Left lung (tissue), 10 donors: ENCODE results near the gene CDC37. TPM values are rescaled to one million over a fixed set of nuclear protein-coding genes. Genes with fewer than 3 reads are reported as not detected.

ENCODE experiments used
- ATAC-seq: fragments of 200-7000 bp; cut with Tn5 transposase; one replicate; pipeline ENCODE4 v1.9.1; 2020; ENCODE audit warnings: moderate library complexity
- DNase-seq, 4 donors: peaks; one replicate each; pipeline ENCODE4 v3.0.0-alpha.2; 2013 to 2020
- H3K27ac ChIP-seq, 2 donors: fragments of 200-600 bp; sonication (generic) in 1 of 2; one replicate each; pipeline versions ENCODE4 v1.5.0 to v1.8.0; 2020 to 2021
- H3K27me3 ChIP-seq, 2 donors: fragments of 200-600 bp; sonication (generic) in 1 of 2; one replicate each; pipeline versions ENCODE4 v1.5.0 to v1.8.0; 2020 to 2021
- H3K36me3 ChIP-seq, 2 donors: fragments of 200-600 bp; sonication (generic) in 1 of 2; one replicate each; pipeline versions ENCODE4 v1.5.0 to v1.8.0; 2020 to 2021
- H3K4me1 ChIP-seq, 2 donors: fragments of 200-600 bp; one replicate each; pipeline ENCODE4 v1.8.0; 2021
- H3K4me3 ChIP-seq, 2 donors: fragments of 200-600 bp; sonication (generic) in 1 of 2; one replicate each; pipeline versions ENCODE4 v1.5.0 to v1.8.0; 2020 to 2021; ENCODE audit warnings: mild to moderate bottlenecking in 1 of 2
- H3K9me3 ChIP-seq, 2 donors: fragments of 200-600 bp; sonication (generic) in 1 of 2; one replicate each; pipeline versions ENCODE4 v1.5.0 to v1.8.0; 2020 to 2021
- CTCF ChIP-seq, 2 donors: fragments of 200-600 bp; sonication (generic) in 1 of 2; IDR thresholded peaks; one replicate each; pipeline versions ENCODE4 v1.5.0 to v1.8.0; 2021; ENCODE audit warnings: antibody characterized with exemption in 2 of 2
- intact Hi-C, 2 donors: fragments of 100-400 bp; cut with DNase I; formaldehyde crosslinking; loops; one replicate each; pipeline versions ENCODE4 v1.11.2 to v1.14.2; 2022
- microRNA-seq, 2 donors: library from miRNA; unstranded; fragments of <30 nt; microRNA quantifications; one replicate each; pipeline ENCODE4, GENCODE V29; 2019
- polyA plus RNA-seq, 6 donors: library from polyadenylated mRNA; unstranded; fragments of 120-200 nt; gene quantifications; one replicate each; pipeline ENCODE4 v1.2.1, GENCODE V29; 2013; ENCODE audit not compliant: insufficient read length in 6 of 6
- total RNA-seq, 2 donors: library from RNA; stranded (reverse); fragmentation: NEBNext Ultra II Directional; extraction: Animal tissue kit (Norgen Biotek cat#: 25700); gene quantifications; one replicate each; pipeline ENCODE4 v1.2.1, GENCODE V29; 2021
- donor health status: DM: no; HTN: yes; CAD: no.
- donor health status: DM: no; HTN: no; CAD: no.

The CDC37 gene
- total and polyA plus RNA-seq, 8 donors: 120 to 198 (median 169) TPM

- no peaks in the 10 kb centered on the region for H3K27me3 ChIP-seq
- DNase-seq: no peak
- peaks cover 0 to 41% of the 10 kb centered on the region in 2 donors for H3K4me1 ChIP-seq
- no peaks in the 10 kb centered on the region for H3K36me3 ChIP-seq
- no peak for ATAC-seq
- no peak overlapping the region for H3K27ac ChIP-seq
- no peak overlapping the region for H3K4me3 ChIP-seq
- TF ChIP-seq CTCF (IDR thresholded peaks at IDR 0.05): no peak
- H3K9me3 ChIP-seq: no peaks in the 10 kb centered on the region
- intact Hi-C loops: no loop called here
Measured at GRCh38 chr19:10343495-10343894, 59.8 kb downstream of the CDC37 start.

Small RNA genes within 50 kb of the gene (microRNA-seq; reads per million reads assigned to microRNA genes)
- 0.50 to 0.68 reads per million in 2 donors for gene MIR1181

Other genes starting within 250 kb of the CDC37 start
- gene DNMT1, start 208.6 kb downstream of the CDC37 start, total RNA-seq: 100 to 1,000 TPM in 1 of 2 donors, 10 to 100 TPM in 1; 65.1 to 141 TPM
- gene DNMT1, start 208.6 kb downstream of the CDC37 start, polyA plus RNA-seq: 100 to 1,000 TPM; 141 to 191 (median 148) TPM
- 10 to 100 TPM; 25.6 to 40.3 TPM for gene S1PR2, start 172.2 kb downstream of the CDC37 start, total RNA-seq
- gene S1PR2, start 172.2 kb downstream of the CDC37 start, polyA plus RNA-seq: 10 to 100 TPM; 36.8 to 47.6 (median 43.2) TPM
- gene MRPL4, start 151.3 kb downstream of the CDC37 start, total RNA-seq: 10 to 100 TPM; 37.2 to 53.1 TPM
- gene MRPL4, start 151.3 kb downstream of the CDC37 start, polyA plus RNA-seq: 10 to 100 TPM; 27.5 to 41.6 (median 34.6) TPM
- 100 to 1,000 TPM; 149 to 497 TPM for gene ICAM1, start 132.4 kb downstream of the CDC37 start, total RNA-seq
- gene ICAM1, start 132.4 kb downstream of the CDC37 start, polyA plus RNA-seq: 10 to 100 TPM; 15.4 to 24.5 (median 17.4) TPM
- 10 to 100 TPM in 1 of 2 donors, 1 to 10 TPM in 1; 4.5 to 17.9 TPM for gene ICAM4, start 116.6 kb downstream of the CDC37 start, total RNA-seq
- 10 to 100 TPM in 5 of 6 donors, 1 to 10 TPM in 1; 9.4 to 25.3 (median 14.7) TPM for gene ICAM4, start 116.6 kb downstream of the CDC37 start, polyA plus RNA-seq
- gene ICAM5, start 113.6 kb downstream of the CDC37 start, total RNA-seq: 10 to 100 TPM; 10.2 to 25.7 TPM
- 10 to 100 TPM in 4 of 6 donors, 1 to 10 TPM in 2; 3.9 to 18.9 (median 11.4) TPM for gene ICAM5, start 113.6 kb downstream of the CDC37 start, polyA plus RNA-seq
- 1 to 10 TPM; 2.8 to 7.8 TPM for gene ZGLP1, start 93.7 kb downstream of the CDC37 start, total RNA-seq
- gene ZGLP1, start 93.7 kb downstream of the CDC37 start, polyA plus RNA-seq: 10 to 100 TPM in 2 of 6 donors, 1 to 10 TPM in 4; 5.6 to 11.9 (median 6.9) TPM
- gene FDX2, start 87.5 kb downstream of the CDC37 start, total RNA-seq: 10 to 100 TPM; 19.8 to 25.4 TPM
- 10 to 100 TPM; 16.0 to 20.8 (median 19.3) TPM for gene FDX2, start 87.5 kb downstream of the CDC37 start, polyA plus RNA-seq
- gene RAVER1, start 70.0 kb downstream of the CDC37 start, total RNA-seq: 10 to 100 TPM; 30.9 to 38.7 TPM
- gene RAVER1, start 70.0 kb downstream of the CDC37 start, polyA plus RNA-seq: 10 to 100 TPM; 21.6 to 39.0 (median 28.1) TPM
- 10 to 100 TPM; 17.3 to 44.8 TPM for gene ICAM3, start 63.9 kb downstream of the CDC37 start, total RNA-seq
- gene ICAM3, start 63.9 kb downstream of the CDC37 start, polyA plus RNA-seq: 10 to 100 TPM in 5 of 6 donors, 1 to 10 TPM in 1; 8.8 to 16.4 (median 11.3) TPM
- gene TYK2, start 23.0 kb downstream of the CDC37 start, total RNA-seq: 100 to 1,000 TPM; 133 to 175 TPM
- 100 to 1,000 TPM; 120 to 185 (median 151) TPM for gene TYK2, start 23.0 kb downstream of the CDC37 start, polyA plus RNA-seq
- gene PDE4A, start 17.0 kb upstream of the CDC37 start, total RNA-seq: 10 to 100 TPM; 21.4 to 21.6 TPM
- 10 to 100 TPM in 1 of 6 donors, 1 to 10 TPM in 5; 4.3 to 10.1 (median 8.0) TPM for gene PDE4A, start 17.0 kb upstream of the CDC37 start, polyA plus RNA-seq
- gene KEAP1, start 99.8 kb upstream of the CDC37 start, total RNA-seq: 10 to 100 TPM; 56.0 to 82.2 TPM
- gene KEAP1, start 99.8 kb upstream of the CDC37 start, polyA plus RNA-seq: 10 to 100 TPM; 61.4 to 81.3 (median 75.8) TPM
- gene S1PR5, start 113.9 kb upstream of the CDC37 start, total RNA-seq: 1 to 10 TPM in 1 of 2 donors, under 1 TPM in 1; 0.92 to 1.8 TPM
- gene S1PR5, start 113.9 kb upstream of the CDC37 start, polyA plus RNA-seq: under 1 TPM; 0.20 to 0.87 (median 0.59) TPM
- 10 to 100 TPM; 25.0 to 27.4 TPM for gene ATG4D, start 140.4 kb upstream of the CDC37 start, total RNA-seq
- 10 to 100 TPM; 19.3 to 25.1 (median 21.8) TPM for gene ATG4D, start 140.4 kb upstream of the CDC37 start, polyA plus RNA-seq
- 10 to 100 TPM; 18.6 to 20.2 TPM for gene KRI1, start 162.5 kb upstream of the CDC37 start, total RNA-seq
- 10 to 100 TPM; 29.8 to 38.0 (median 35.6) TPM for gene KRI1, start 162.5 kb upstream of the CDC37 start, polyA plus RNA-seq
- 10 to 100 TPM in 1 of 2 donors, 1 to 10 TPM in 1; 7.2 to 13.6 TPM for gene CDKN2D, start 165.4 kb upstream of the CDC37 start, total RNA-seq
- gene CDKN2D, start 165.4 kb upstream of the CDC37 start, polyA plus RNA-seq: 10 to 100 TPM in 3 of 6 donors, 1 to 10 TPM in 3; 9.0 to 15.7 (median 10.0) TPM
- 10 to 100 TPM; 36.5 to 65.2 TPM for gene AP1M2, start 183.8 kb upstream of the CDC37 start, total RNA-seq
- gene AP1M2, start 183.8 kb upstream of the CDC37 start, polyA plus RNA-seq: 10 to 100 TPM; 31.6 to 39.9 (median 36.5) TPM
- 100 to 1,000 TPM; 214 to 255 TPM for gene SLC44A2, start 222.0 kb upstream of the CDC37 start, total RNA-seq
- 100 to 1,000 TPM; 175 to 207 (median 187) TPM for gene SLC44A2, start 222.0 kb upstream of the CDC37 start, polyA plus RNA-seq